KMS-11 (cell line): Measurements from ENCODE around the gene TULP4.
"Not testable (repeated sequence)": the region's sequence is repeated elsewhere in the genome, so short reads cannot be mapped to it uniquely, and the experiment has no call there.

Experiments
- H2AFZ ChIP-seq: fragments of 200-600 bp; sonication (generic); 2 replicates; pipeline ENCODE4 v1.6.1; 2016; ENCODE audit warnings: antibody characterized with exemption, mixed run types, low read depth
- H3K27ac ChIP-seq: fragments of 200-600 bp; sonication (generic); 2 replicates; pipeline ENCODE4 v1.6.1; 2016; ENCODE audit warnings: mild to moderate bottlenecking, mixed run types
- H3K27me3 ChIP-seq: fragments of 200-600 bp; sonication (generic); 2 replicates; pipeline ENCODE4 v1.6.1; 2017; ENCODE audit warnings: mild to moderate bottlenecking, low read depth, mixed run types, moderate library complexity; ENCODE audit not compliant: insufficient read depth
- H3K36me3 ChIP-seq: fragments of 200-600 bp; sonication (generic); 2 replicates; pipeline ENCODE4 v1.6.1; 2017; ENCODE audit warnings: mild to moderate bottlenecking, mixed run types; ENCODE audit not compliant: insufficient read depth
- H3K4me1 ChIP-seq: fragments of 200-600 bp; sonication (generic); 2 replicates; pipeline ENCODE4 v1.6.1; 2016; ENCODE audit warnings: mild to moderate bottlenecking, low read depth, mixed run types; ENCODE audit not compliant: poor library complexity, severe bottlenecking
- H3K4me2 ChIP-seq: fragments of 200-600 bp; sonication (generic); 2 replicates; pipeline ENCODE4 v1.7.0; 2016; ENCODE audit warnings: mild to moderate bottlenecking, mixed run types
- H3K4me3 ChIP-seq: fragments of 200-600 bp; sonication (generic); IDR thresholded peaks from 2 replicates; pipeline ENCODE4 v1.6.1; 2017; ENCODE audit warnings: low read depth, low read length, mixed read lengths; ENCODE audit not compliant: insufficient read depth
- H3K79me2 ChIP-seq: fragments of 200-600 bp; sonication (generic); 2 replicates; pipeline ENCODE4 v1.6.1; 2016; ENCODE audit warnings: low read depth, mixed run types; ENCODE audit not compliant: insufficient read depth
- H3K9ac ChIP-seq: fragments of 200-600 bp; sonication (generic); 2 replicates; pipeline ENCODE4 v1.6.1; 2016; ENCODE audit warnings: mild to moderate bottlenecking, mixed run types
- H4K20me1 ChIP-seq: fragments of 200-600 bp; sonication (generic); 2 replicates; pipeline ENCODE4 v1.6.1; 2016; ENCODE audit warnings: mild to moderate bottlenecking, mixed run types; ENCODE audit not compliant: insufficient read depth
- CTCF ChIP-seq: fragments of 200-600 bp; sonication (generic); conservative IDR thresholded peaks from 2 replicates; pipeline ENCODE4 v1.6.1; 2017; ENCODE audit warnings: low read depth, mild to moderate bottlenecking, antibody characterized with exemption, low read length, moderate library complexity, mixed read lengths

Gene TULP4

GRCh38 chr6:158338311-158339112, 26.2 kb downstream of the TULP4 start:
- Histone ChIP-seq H2AFZ (no peak overlapping the region), H3K9ac (no peak overlapping the region), H3K79me2 (peaks cover 11% of the 10 kb centered on the region; the same call in 1 of the 2 replicates)

GRCh38 chr6:158339197-158339596, 26.9 kb downstream of the TULP4 start:
- H4K20me1 ChIP-seq, H3K4me3 ChIP-seq, H3K9ac ChIP-seq, H3K27ac ChIP-seq, H3K27me3 ChIP-seq, H3K4me2 ChIP-seq, H2AFZ ChIP-seq, H3K36me3 ChIP-seq: not testable (repeated sequence)
- Histone ChIP-seq H3K4me1 (peaks cover 16% of the 10 kb centered on the region), H3K79me2 (peaks cover 11% of the 10 kb centered on the region; the same call in 1 of the 2 replicates)

More at GRCh38 chr6:158338311-158339112, 26.2 kb downstream of the TULP4 start:
- peaks cover 16% of the 10 kb centered on the region for H3K4me1 ChIP-seq
- no peaks in the 10 kb centered on the region for H3K27me3 ChIP-seq
- H3K27ac ChIP-seq: no peak overlapping the region
- no peaks in the 10 kb centered on the region for H4K20me1 ChIP-seq
- H3K36me3 ChIP-seq: no peaks in the 10 kb centered on the region
- no peak overlapping the region for H3K4me2 ChIP-seq
- TF ChIP-seq CTCF: no peak
- H3K4me3 ChIP-seq: no peak overlapping the region

GRCh38 chr6:158340252-158340651, 28.0 kb downstream of the TULP4 start:
- Histone ChIP-seq H3K4me2 (no peak overlapping the region), H3K9ac (no peak overlapping the region), H2AFZ (no peak overlapping the region), H3K4me3 (no peak overlapping the region), H3K27me3 (no peaks in the 10 kb centered on the region), H3K4me1 (peaks cover 16% of the 10 kb centered on the region), H3K79me2 (peaks cover 11% of the 10 kb centered on the region; the same call in 1 of the 2 replicates), H3K36me3 (no peaks in the 10 kb centered on the region), H4K20me1 (no peaks in the 10 kb centered on the region), H3K27ac (no peak overlapping the region)
- TF ChIP-seq CTCF: no peak

GRCh38 chr6:158344534-158344933, 32.3 kb downstream of the TULP4 start:
- H3K4me1 ChIP-seq: no peaks in the 10 kb centered on the region
- no peak for TF ChIP-seq CTCF
- H3K27me3 ChIP-seq: no peaks in the 10 kb centered on the region
- no peak overlapping the region for H3K4me3 ChIP-seq
- no peak overlapping the region for H3K4me2 ChIP-seq
- H3K27ac ChIP-seq: no peak overlapping the region
- H3K36me3 ChIP-seq: no peaks in the 10 kb centered on the region
- H4K20me1 ChIP-seq: no peaks in the 10 kb centered on the region
- H3K9ac ChIP-seq: no peak overlapping the region
- H3K79me2 ChIP-seq: no peaks in the 10 kb centered on the region; the same call in 1 of the 2 replicates
- no peak overlapping the region for H2AFZ ChIP-seq

GRCh38 chr6:158345444-158345843, 33.2 kb downstream of the TULP4 start:
- H3K4me3 ChIP-seq, H3K27me3 ChIP-seq, H2AFZ ChIP-seq, H3K27ac ChIP-seq, H4K20me1 ChIP-seq, H3K4me2 ChIP-seq, H3K9ac ChIP-seq, H3K4me1 ChIP-seq, H3K36me3 ChIP-seq, H3K79me2 ChIP-seq: not testable (repeated sequence)
